HepG2 (cell line): ENCODE data around the gene TCF19. TPM values are rescaled to one million over a fixed set of nuclear protein-coding genes. Genes with fewer than 3 reads are reported as not detected.

Experiments
- CBX2 ChIP-seq, 2 experiments: fragments of 200-600 bp in 1 of 2; sonication (generic); formaldehyde crosslinking in 1 of 2; IDR thresholded peaks; 2 replicates each; pipeline versions ENCODE4 v1.7.0 to v1.8.1; 2018 to 2022; ENCODE audit warnings: low read depth in 2 of 2, low read length in 1 of 2, mild to moderate bottlenecking in 1 of 2, missing genetic modification reagents in 1 of 2
- EP300 ChIP-seq, 3 experiments: sonication (generic) in 1 of 3; formaldehyde crosslinking in 1 of 3; IDR thresholded peaks; 2 replicates each; pipeline versions ENCODE4 v1.5.1 to v1.6.1; 2011 to 2020; ENCODE audit warnings: low read depth in 2 of 3, low read length in 2 of 3, borderline replicate concordance in 1 of 3, improper control_type of control experiment in 1 of 3, mild to moderate bottlenecking in 1 of 3, missing genetic modification reagents in 1 of 3, moderate library complexity in 1 of 3
- HDAC6 ChIP-seq: fragments of 200-600 bp; sonication (generic); IDR thresholded peaks from 2 replicates; pipeline ENCODE4 v1.7.0; 2017; ENCODE audit warnings: mild to moderate bottlenecking, antibody characterized with exemption, low read length, low read depth
- IRF2 ChIP-seq: IDR thresholded peaks from 2 replicates; pipeline ENCODE4 v1.6.1; 2018; ENCODE audit warnings: missing genetic modification reagents, missing compliant biosample characterization
- IRX3 ChIP-seq: sonication (generic); formaldehyde crosslinking; IDR thresholded peaks from 2 replicates; pipeline ENCODE4 v1.8.1; 2023; ENCODE audit warnings: mild to moderate bottlenecking, low read depth, missing genetic modification reagents, borderline replicate concordance
- KLF12 ChIP-seq: sonication (generic); formaldehyde crosslinking; IDR thresholded peaks from 2 replicates; pipeline ENCODE4 v1.4.0; 2020; ENCODE audit warnings: missing genetic modification reagents, borderline replicate concordance
- LCORL ChIP-seq, 2 experiments: fragments of 450-650 bp in 1 of 2; sonication (generic) in 1 of 2; formaldehyde crosslinking in 1 of 2; IDR thresholded peaks; 2 replicates each; pipeline versions ENCODE4 v1.5.0 to v1.6.1; 2017 to 2020; ENCODE audit warnings: antibody characterized with exemption in 1 of 2, missing genetic modification reagents in 1 of 2
- MBD4 ChIP-seq: IDR thresholded peaks from 2 replicates; pipeline ENCODE4 v1.6.1; 2012; ENCODE audit warnings: low read length, inconsistent platforms, borderline replicate concordance
- MEIS2 ChIP-seq: sonication (generic); formaldehyde crosslinking; IDR thresholded peaks from 2 replicates; pipeline ENCODE4 v1.9.0; 2021; ENCODE audit warnings: mild to moderate bottlenecking, missing genetic modification reagents
- NR3C1 ChIP-seq: sonication (generic); formaldehyde crosslinking; IDR thresholded peaks from 2 replicates; pipeline ENCODE4 v1.4.0; 2020; ENCODE audit warnings: missing genetic modification reagents
- PAWR ChIP-seq: sonication (generic); formaldehyde crosslinking; IDR thresholded peaks from 2 replicates; pipeline ENCODE4 v1.4.0; 2020; ENCODE audit warnings: missing genetic modification reagents, mild to moderate bottlenecking, borderline replicate concordance
- RAD21 ChIP-seq: fragments of 450-650 bp; formaldehyde crosslinking; IDR thresholded peaks from 2 replicates; pipeline ENCODE4 v1.5.0; 2020; ENCODE audit warnings: mild to moderate bottlenecking
- RNF2 ChIP-seq: fragments of 450-650 bp; conservative IDR thresholded peaks from 2 replicates; pipeline ENCODE4 v1.6.1; 2016; ENCODE audit warnings: low read depth
- SIN3B ChIP-seq: fragments of 150-350 bp; IDR thresholded peaks from 2 replicates; pipeline ENCODE4 v1.6.1; 2014; ENCODE audit warnings: low read length
- SP140L ChIP-seq: sonication (generic); formaldehyde crosslinking; IDR thresholded peaks from 2 replicates; pipeline ENCODE4 v1.4.0; 2020; ENCODE audit warnings: missing genetic modification reagents, borderline replicate concordance
- TARDBP ChIP-seq: sonication (generic); formaldehyde crosslinking; IDR thresholded peaks from 2 replicates; pipeline ENCODE4 v1.8.0; 2022; ENCODE audit warnings: mild to moderate bottlenecking, missing genetic modification reagents
- YEATS2 ChIP-seq: sonication (generic); formaldehyde crosslinking; IDR thresholded peaks from 2 replicates; pipeline ENCODE4 v1.4.0; 2020; ENCODE audit warnings: missing genetic modification reagents, borderline replicate concordance
- ZFP1 ChIP-seq: IDR thresholded peaks from 2 replicates; pipeline ENCODE4 v1.6.1; 2016
- ZNF224 ChIP-seq: sonication (generic); formaldehyde crosslinking; IDR thresholded peaks from 2 replicates; pipeline ENCODE4 v1.5.0; 2020; ENCODE audit warnings: mild to moderate bottlenecking, missing genetic modification reagents
- ZNF644 ChIP-seq: IDR thresholded peaks from 2 replicates; pipeline ENCODE4 v1.6.1; 2016; ENCODE audit warnings: low read depth
- polyA plus RNA-seq, 8 experiments: library from polyadenylated mRNA; depleted of rRNA in 3 of 8; stranded (reverse) in 7 of 8; unstranded in 1 of 8; fragments of >200 nt; fragmentation: Illumina TruSeq in 4 of 8; extraction: Trizol in 4 of 8; gene quantifications; 2 replicates each; pipeline versions ENCODE4 v1.2.1 to v1.2.3, GENCODE V29; 2011 to 2016; ENCODE audit warnings: low read depth in 4 of 8, missing spikeins in 1 of 8, mixed read lengths in 1 of 8; ENCODE audit not compliant: insufficient read depth in 1 of 8
- total RNA-seq, 5 experiments: library from RNA; depleted of rRNA; stranded (reverse); fragments of >200 nt; fragmentation: Illumina TruSeq; extraction: Trizol; gene quantifications; 2 replicates each; pipeline ENCODE4 v1.2.3, GENCODE V29; 2016; ENCODE audit warnings: low read depth in 1 of 5
- TF ChIP-seq, protein P1 (sequence below): sonication (generic); formaldehyde crosslinking; IDR thresholded peaks from 2 replicates; pipeline ENCODE4 v1.8.0; 2022; ENCODE audit warnings: missing genetic modification reagents, low read depth, mild to moderate bottlenecking, borderline replicate concordance

TCF19 gene
- total and polyA plus RNA-seq, 2 of the 13 experiments (the other 11 are each of a cell fraction or from before 2014, with no cell fraction given), result 4.9 to 22.2 TPM

DNA sequence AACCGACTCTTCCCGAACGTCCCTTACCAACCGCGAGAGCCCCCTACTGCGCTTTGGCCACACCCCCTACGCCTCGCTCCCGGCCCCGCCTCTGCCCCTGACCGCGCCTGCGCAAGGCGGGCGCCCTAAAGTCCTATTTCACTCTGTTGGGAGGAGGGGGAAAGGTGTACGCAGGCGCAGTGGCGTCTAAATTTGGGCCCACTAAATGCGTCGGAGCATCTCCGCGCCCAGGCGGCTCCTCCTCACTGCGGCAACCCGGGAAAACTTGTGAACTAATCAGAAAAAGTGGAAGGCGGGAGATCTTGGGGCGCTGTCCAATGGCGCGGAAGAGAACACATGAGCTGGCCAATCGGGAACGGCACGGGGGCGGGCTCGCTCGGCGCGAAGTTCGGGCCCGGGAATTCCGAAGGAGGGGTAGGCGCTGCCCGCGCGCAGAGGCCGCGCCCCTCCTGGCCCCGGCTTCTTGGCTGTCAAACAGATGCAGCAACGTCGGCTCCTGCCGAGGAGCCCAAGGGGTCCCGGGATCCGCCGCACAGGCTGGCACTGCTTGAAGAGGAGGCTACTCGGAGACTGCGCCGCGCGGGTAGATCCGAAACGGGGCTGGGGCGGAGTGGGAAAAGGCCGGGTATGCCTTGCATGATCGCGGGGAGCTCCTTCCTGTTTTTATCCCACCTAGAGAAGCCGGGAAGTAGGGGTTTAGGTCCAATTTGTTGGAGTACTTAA lies at the start of gene TCF19 (continued):
- peak; percentile 86 for TF ChIP-seq TARDBP (CRISPR knock-in tag)
- peak; percentile 88 for TF ChIP-seq SIN3B
- peak; percentile 88 for TF ChIP-seq YEATS2 (CRISPR knock-in tag)
- peak; percentile 14; the same call in 1 of the 2 replicates for TF ChIP-seq IRF2 (CRISPR knock-in tag)
- TF ChIP-seq ZNF224, result 0 out of 2 replicates have a peak, but pooled peaks have one; percentile 23
- no peak for TF ChIP-seq RNF2
- no peak for TF ChIP-seq SP140L (CRISPR knock-in tag)
- TF ChIP-seq ZFP1 (CRISPR knock-in tag), result no peak
- TF ChIP-seq CBX2 (IDR thresholded peaks at IDR 0.05; ENCODE audit: low read depth, low read length), result no peak
- TF ChIP-seq CBX2 (CRISPR knock-in tag; IDR thresholded peaks at IDR 0.05; ENCODE audit: low read depth), result 0 out of 2 replicates have a peak, but pooled peaks have one; percentile 49
- TF ChIP-seq PAWR (CRISPR knock-in tag), result no peak
- TF ChIP-seq MEIS2 (CRISPR knock-in tag), result no peak; the same call in 1 of the 2 replicates
- no peak for TF ChIP-seq NR3C1
- TF ChIP-seq MBD4, result no peak
- TF ChIP-seq EP300 (IDR thresholded peaks at IDR 0.05; ENCODE audit: low read depth in 2 of 2, low read length in 2 of 2), result no peak
- no peak for TF ChIP-seq EP300 (CRISPR knock-in tag; IDR thresholded peaks at IDR 0.05; ENCODE audit: borderline replicate concordance)
- TF ChIP-seq LCORL (IDR thresholded peaks at IDR 0.05), result peak; percentile 60; the same call in 1 of the 2 replicates
- TF ChIP-seq LCORL (CRISPR knock-in tag; IDR thresholded peaks at IDR 0.05), result peak; percentile 86
- no peak for TF ChIP-seq ZNF644 (CRISPR knock-in tag)
- TF ChIP-seq RAD21, result no peak
- TF ChIP-seq IRX3, result peak; percentile 95
- TF ChIP-seq, protein P1, sequence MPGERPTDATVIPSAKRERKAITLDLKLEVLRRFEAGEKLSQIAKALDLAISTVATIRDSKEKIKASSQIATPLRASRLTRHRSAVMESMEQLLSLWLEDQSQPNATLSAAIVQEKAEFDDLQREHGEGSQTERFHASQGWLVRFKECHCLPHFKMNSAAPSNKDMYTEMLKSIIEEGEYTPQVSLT, result peak; percentile 34; the same call in 1 of the 2 replicates
- TF ChIP-seq KLF12 (CRISPR knock-in tag), result no peak
- TF ChIP-seq HDAC6, result no peak
